Measurements from ENCODE around the gene DLK2.
"Not testable (repeated sequence)": the region's sequence is repeated elsewhere in the genome, so short reads cannot be mapped to it uniquely, and the experiment has no call there.

The DLK2 gene

DNA sequence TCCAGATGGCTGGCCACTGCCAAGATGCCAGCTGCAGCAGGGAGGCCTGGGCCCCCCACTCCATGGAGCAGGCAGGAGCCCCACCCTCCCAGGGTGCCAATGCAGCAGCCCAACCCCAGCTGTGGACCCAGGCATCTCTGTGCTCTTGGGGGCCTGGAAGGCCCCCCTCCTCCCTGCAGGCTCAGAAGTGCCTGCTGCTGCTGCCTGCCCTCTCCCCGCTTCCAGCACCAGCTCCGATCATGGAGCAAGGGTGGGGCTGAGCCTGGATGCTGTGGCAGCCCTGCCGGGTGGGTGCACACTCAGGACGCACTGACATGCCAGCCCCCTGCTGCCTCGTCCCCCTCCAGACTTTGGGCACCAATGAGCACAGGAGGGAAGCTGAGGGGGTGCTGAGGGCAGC, 42.8 kb downstream of the DLK2 start:
- ChIA-PET POLR2A (no interaction called here), CTCF (no interaction called here)
- no peak for DNase-seq (ENCODE audit: low read depth, low spot score)
- TF ChIP-seq, protein P1, sequence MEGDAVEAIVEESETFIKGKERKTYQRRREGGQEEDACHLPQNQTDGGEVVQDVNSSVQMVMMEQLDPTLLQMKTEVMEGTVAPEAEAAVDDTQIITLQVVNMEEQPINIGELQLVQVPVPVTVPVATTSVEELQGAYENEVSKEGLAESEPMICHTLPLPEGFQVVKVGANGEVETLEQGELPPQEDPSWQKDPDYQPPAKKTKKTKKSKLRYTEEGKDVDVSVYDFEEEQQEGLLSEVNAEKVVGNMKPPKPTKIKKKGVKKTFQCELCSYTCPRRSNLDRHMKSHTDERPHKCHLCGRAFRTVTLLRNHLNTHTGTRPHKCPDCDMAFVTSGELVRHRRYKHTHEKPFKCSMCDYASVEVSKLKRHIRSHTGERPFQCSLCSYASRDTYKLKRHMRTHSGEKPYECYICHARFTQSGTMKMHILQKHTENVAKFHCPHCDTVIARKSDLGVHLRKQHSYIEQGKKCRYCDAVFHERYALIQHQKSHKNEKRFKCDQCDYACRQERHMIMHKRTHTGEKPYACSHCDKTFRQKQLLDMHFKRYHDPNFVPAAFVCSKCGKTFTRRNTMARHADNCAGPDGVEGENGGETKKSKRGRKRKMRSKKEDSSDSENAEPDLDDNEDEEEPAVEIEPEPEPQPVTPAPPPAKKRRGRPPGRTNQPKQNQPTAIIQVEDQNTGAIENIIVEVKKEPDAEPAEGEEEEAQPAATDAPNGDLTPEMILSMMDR (IDR thresholded peaks at IDR 0.05; ENCODE audit: insufficient read depth, low read length, missing control alignments): no peak
- H3K4me3 ChIP-seq (ENCODE audit: low read depth, low read length): no peak overlapping the region

DNA sequence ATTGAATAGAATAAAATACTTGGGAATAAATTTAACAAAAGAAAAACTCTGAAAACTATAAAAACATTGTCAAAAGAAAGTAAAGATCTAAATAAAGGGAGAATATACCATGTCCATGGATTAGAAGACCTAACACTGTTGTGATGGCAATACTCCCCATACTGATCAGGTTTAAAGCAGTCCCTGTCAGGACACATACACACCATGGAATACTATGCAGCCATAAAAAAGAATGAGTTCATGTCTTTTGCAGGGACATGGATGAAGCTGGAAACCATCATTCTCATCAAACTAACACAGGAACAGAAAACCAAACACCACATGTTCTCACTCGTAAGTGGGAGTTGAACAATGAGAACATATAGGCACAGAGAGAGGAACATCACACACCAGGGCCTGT, 44.6 kb downstream of the DLK2 start:
- CTCF ChIA-PET: interaction anchor here (1.6 kb wide), 2 partner anchors 95 to 182 kb away, joined by 3 to 6 read pairs; partner anchors contain the start of gene DNPH1
- DNase-seq (ENCODE audit: low read depth, low spot score); H3K4me3 ChIP-seq (ENCODE audit: low read depth, low read length); POLR2A ChIA-PET: not testable (repeated sequence)

DNA sequence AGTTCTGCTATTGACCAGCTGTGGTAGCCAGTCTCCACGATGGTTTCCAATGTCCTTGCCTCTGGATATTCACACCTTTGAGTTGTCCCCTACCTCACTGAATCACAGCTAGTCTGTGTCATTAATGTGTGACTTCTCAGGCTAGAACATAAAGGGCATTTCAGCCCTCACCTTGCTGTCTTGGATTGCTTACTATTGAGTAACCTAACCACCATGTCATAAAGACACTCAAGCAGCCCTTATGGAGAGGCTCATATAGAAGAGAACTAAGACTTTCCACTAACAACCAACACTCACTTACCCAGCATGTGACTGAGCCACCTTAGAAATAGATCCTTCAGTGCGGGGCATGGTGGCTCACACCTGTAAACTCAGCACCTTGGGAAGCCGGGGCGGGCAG, 47.1 kb downstream of the DLK2 start:
- H3K4me3 ChIP-seq (ENCODE audit: low read depth, low read length): no peak overlapping the region
- no peak for DNase-seq (ENCODE audit: low read depth, low spot score)
- ChIA-PET POLR2A (no interaction called here), CTCF (no interaction called here)
- TF ChIP-seq, protein P1 (IDR thresholded peaks at IDR 0.05; ENCODE audit: insufficient read depth, low read length, missing control alignments): no peak

DNA sequence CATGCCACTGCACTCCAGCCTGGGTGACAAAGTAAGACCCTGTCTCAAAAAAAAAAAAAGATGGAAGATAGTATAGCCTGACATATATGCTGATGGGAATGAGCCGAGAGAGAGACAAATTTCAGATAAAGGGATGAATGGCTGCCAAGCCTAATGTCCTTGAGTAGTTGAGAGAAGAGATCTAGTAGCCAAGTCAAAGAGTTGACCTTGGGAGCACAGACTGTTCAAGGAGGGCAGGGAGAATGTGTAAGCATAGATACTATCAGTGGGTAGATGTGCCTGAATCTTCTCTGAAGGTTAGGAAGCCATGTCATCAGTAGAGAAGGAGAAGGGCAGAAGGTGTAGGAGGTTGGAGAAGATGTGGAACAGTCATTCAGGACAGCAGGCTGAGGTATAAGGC, 48.1 kb downstream of the DLK2 start:
- H3K4me3 ChIP-seq (ENCODE audit: low read depth, low read length): no peak overlapping the region
- POLR2A ChIA-PET: no interaction called here
- TF ChIP-seq, protein P1 (IDR thresholded peaks at IDR 0.05; ENCODE audit: insufficient read depth, low read length, missing control alignments): no peak
- DNase-seq (ENCODE audit: low read depth, low spot score): no peak
- CTCF ChIA-PET: no interaction called here

DNA sequence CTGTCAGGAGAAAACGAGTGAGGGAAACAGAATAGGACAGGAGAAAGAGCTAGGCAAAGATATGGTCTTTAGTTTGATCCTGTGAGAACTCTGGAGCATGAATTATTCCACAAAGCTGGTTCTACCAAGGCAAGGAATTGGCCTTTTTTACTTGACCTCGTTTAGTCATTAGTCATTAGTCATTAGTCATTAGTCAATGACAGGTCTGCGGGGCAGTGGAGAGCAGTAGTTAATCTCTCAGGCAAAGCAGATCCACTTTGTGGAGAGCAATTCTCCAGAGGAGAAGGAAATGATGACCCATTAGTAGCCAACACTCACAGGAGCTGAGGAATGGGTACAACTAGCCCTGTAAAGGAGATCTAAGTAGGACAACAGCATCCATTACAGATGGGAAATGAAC, 50.0 kb downstream of the DLK2 start:
- TF ChIP-seq, protein P1 (IDR thresholded peaks at IDR 0.05; ENCODE audit: insufficient read depth, low read length, missing control alignments): no peak
- CTCF ChIA-PET: no interaction called here
- POLR2A ChIA-PET: no interaction called here

DNA sequence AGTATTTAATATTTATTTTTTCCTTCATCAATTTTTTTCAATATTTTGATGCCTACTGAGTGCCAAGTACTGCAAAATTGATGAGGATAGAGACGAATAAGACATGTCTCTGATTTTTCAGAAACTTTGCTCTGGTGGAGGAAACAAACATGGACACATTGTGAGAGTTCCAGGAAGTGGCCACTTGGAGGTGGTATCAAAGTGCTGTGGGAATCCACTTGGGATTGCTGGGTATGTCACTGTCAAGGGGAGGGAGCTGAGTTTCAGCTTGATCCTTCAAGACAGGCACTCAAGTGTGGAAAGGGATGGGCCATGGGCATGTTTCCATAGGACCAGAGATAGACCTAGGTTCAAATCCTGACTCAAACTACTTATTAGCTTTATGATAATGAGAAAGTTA, 52.5 kb downstream of the DLK2 start:
- ChIA-PET POLR2A (no interaction called here), CTCF (interaction anchor here (1.4 to 1.6 kb wide), 2 partner anchors 18 to 173 kb away, joined by 3 to 7 read pairs; partner anchors contain the start of gene DNPH1)
- no peak for DNase-seq (ENCODE audit: low read depth, low spot score)
- no peak overlapping the region for H3K4me3 ChIP-seq (ENCODE audit: low read depth, low read length)
- TF ChIP-seq, protein P1 (IDR thresholded peaks at IDR 0.05; ENCODE audit: insufficient read depth, low read length, missing control alignments): no peak

More for the DNA sequence above, 50.0 kb downstream of the DLK2 start:
- H3K4me3 ChIP-seq (ENCODE audit: low read depth, low read length): no peak overlapping the region
- no peak for DNase-seq (ENCODE audit: low read depth, low spot score)

DNA sequence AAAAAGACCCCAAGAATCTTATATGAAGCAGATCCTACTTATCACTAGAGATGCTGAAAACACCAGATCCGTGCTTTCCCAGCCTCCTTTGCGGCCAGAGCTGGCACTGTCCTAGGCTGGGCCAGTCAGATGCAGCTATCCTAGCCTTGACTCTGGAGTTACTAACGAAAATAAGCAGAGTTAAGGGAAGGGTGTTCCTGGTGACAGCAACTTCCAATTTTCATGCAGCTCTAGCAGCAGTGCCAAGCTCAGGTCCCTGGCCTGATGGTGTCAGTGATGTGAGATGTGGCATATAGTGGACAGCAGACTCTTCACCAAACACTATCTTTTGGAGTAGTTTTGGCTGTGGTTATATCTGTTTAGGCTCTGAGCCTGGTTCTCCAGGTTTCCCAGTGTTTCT, 53.6 kb downstream of the DLK2 start:
- DNase-seq (ENCODE audit: low read depth, low spot score): no peak
- ChIA-PET POLR2A (no interaction called here), CTCF (interaction anchor here (1.0 to 1.6 kb wide), 4 partner anchors 9 to 172 kb away, joined by 3 to 7 read pairs (median 3); partner anchors contain the start of gene DNPH1)
- TF ChIP-seq, protein P1 (IDR thresholded peaks at IDR 0.05; ENCODE audit: insufficient read depth, low read length, missing control alignments): no peak
- H3K4me3 ChIP-seq (ENCODE audit: low read depth, low read length): no peak overlapping the region

Data from AG04449 (cell line).